ENCODE data around the gene LUZP1.

DNA sequence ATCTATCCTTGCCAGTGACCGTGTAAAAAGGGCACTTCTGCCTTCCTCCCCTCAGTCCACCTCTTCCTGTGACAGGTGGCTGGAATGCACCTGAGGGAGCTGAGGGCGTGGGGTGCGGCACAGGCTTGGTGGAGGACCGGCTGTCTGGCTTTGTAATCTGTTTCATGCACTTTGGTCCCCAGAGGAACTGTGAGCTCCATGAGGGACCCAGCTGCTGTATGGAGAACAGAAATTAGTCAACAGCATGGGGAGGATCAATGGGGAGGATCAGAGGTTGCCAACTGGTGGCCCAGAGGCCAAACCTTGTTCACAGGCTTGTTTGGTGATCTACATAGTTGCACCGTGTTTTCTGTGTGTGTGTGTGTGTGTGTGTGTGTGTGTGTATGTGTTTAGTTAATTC is 19.0 kb upstream of the LUZP1 start:
- TF ChIP-seq ZNF830 (tag by site-specific recombination; IDR thresholded peaks at IDR 0.05; ENCODE audit: low read depth) (no peak), ZNF140 (tag by site-specific recombination; IDR thresholded peaks at IDR 0.05) (no peak), MYNN (tag by site-specific recombination; IDR thresholded peaks at IDR 0.05; ENCODE audit: borderline replicate concordance) (no peak)
